HPDE6-E6E7 (cell line): ENCODE measurements around the gene MIDN.

ENCODE experiments used
- DNase-seq: peaks from one replicate; pipeline ENCODE4 v3.0.0; 2011; ENCODE audit warnings: missing footprints; ENCODE audit errors: extremely low spot score

The MIDN gene

GRCh38 chr19:1232652-1233072 lies 15.7 kb upstream of the MIDN start:
- no peak for DNase-seq

- DNase-seq, result no peak
Measured at GRCh38 chr19:1233115-1233667, 15.2 kb upstream of the MIDN start.

DNA sequence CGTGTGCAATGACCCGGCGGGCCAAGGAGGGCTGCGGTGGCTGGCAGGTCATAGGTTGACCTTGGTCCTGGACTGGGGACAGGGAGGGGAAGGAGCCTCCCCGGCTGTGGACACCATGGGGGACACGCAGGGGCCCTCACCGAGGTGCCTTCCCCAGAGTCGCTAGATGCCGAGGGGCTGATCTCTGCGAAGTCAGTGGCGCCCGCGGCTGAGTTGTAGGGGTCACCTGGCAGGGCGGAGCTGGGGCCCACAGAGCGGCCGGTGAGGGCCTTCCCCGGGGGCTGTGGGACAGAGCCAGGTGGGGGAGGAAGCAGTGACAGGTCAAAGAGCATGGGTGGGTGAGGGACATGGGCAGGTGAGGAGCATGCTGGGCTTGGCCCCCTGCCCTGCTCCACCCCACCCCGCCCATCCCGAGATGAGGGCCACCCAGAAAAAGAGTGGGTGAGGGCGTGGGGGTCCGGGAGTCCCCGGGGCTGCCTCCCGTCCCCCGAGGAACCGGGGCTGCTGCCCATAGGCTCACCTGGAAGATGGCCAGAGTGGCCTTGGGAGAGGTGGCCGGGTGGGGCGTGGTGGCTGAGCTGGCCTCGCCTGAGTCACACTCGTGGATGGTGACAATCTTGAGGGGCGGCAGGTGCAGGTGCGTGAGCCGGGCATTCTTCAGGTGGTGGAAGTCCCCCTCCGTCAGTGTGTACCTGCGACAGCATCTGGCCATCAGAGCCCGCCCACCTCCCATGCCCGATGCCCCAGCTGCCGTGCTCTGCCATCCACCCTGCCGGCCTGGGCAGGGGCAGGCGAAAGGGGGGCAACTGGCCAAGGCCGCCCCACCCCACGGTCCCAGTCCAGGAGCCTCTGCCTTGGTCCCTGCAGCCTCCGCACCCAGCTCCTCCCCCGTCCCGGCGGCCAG lies 14.1 kb upstream of the MIDN start:
- DNase-seq, result no peak

DNA sequence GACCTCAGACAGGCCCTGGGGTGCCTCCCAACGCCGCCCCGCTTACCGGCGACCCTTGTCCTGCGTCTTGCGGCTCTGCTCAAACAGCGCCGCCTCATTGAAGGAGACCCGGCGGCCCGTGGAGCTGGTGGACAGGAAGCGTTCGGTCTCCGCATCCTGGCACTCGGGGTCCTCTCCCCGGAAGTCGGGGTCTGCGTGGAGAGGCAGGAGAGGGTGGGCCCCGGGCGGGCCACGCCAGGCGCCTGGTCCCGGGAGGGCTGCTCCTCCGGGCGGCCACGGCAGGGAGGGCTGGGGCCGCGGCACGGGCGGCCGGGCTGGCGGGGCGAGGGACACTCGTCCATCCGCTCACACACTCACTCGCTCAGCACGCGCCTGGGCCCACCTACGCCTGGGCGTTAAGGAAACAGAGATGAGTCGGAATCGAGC lies 13.4 kb upstream of the MIDN start:
- no peak for DNase-seq

- DNase-seq, result no peak
Measured at GRCh38 chr19:1235625-1236538, 12.5 kb upstream of the MIDN start.

- DNase-seq, result no peak
Measured at GRCh38 chr19:1236576-1236975, 11.8 kb upstream of the MIDN start.

DNA sequence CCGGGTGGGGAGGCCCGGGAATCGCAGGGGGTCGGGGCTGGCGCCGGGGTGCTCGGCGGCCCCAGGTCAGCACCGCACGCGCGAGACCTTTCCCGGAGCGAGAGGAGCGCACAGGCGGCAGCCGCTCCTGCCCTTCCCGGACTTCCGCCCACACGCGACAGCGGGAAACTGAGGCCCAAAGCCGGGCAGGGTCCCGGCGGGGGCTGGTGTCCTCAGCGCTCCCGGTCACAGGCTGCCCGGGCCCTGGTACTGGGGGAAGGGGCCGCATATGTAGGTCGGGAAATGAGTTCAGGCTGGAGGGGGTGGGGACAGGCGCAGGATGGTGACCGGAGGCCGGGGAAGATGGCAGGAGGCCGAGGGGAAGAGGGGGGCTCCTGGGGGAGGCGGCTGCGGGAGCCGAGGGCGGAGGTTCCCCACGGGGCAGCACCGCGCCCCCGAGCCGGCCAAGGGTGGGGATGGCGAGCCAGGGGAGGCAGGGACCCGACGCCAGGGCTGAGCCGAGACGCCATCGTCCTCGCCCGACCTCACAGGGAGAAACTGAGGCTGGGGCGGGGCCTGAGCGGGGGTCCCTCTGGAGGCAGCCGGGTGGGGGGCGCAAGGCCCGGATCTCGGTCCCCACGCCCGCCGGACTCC lies 11.2 kb upstream of the MIDN start:
- no peak for DNase-seq

DNA sequence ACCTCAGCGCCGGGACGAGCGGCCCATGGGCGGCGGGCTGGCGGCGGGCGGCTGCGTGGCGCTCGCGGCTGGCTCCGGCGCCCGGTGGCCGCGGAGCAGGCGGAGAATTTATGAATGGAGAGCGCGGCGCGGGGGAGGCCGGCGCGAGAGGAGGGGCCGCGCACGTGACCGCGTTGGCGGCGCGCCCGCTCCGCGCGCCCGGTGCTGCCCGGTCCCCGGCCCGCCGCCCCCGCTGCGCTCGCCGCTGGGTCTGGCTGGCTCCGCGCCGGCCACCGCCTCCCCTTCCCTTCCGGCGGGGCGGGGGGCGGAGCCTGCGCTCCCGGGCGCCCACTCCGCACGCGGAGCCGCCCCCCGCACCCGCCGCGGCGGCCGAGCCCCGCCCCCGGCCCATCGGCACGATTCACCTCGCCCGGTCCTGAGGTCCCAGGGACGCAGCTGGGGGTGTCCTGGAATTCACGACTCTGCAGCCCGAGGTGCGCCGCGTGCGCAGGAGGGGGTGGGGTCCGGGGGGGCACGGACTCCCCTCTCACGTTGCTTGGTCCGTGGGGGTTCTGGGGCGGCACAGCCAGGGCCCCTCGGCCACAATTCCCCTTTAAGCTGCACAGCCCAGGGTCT lies 10.5 kb upstream of the MIDN start, which contains the start of gene CBARP:
Gene CBARP, minus strand, starts transcription at position 252 of the 615 bp plus-strand sequence. CDS start 1,905 bp downstream, outside the sequence.
- DNase-seq, result no peak

- no peak for DNase-seq
Measured at GRCh38 chr19:1238369-1239303, 9.7 kb upstream of the MIDN start.

GRCh38 chr19:1239420-1239795 lies 9.0 kb upstream of the MIDN start:
- DNase-seq, result no peak

DNA sequence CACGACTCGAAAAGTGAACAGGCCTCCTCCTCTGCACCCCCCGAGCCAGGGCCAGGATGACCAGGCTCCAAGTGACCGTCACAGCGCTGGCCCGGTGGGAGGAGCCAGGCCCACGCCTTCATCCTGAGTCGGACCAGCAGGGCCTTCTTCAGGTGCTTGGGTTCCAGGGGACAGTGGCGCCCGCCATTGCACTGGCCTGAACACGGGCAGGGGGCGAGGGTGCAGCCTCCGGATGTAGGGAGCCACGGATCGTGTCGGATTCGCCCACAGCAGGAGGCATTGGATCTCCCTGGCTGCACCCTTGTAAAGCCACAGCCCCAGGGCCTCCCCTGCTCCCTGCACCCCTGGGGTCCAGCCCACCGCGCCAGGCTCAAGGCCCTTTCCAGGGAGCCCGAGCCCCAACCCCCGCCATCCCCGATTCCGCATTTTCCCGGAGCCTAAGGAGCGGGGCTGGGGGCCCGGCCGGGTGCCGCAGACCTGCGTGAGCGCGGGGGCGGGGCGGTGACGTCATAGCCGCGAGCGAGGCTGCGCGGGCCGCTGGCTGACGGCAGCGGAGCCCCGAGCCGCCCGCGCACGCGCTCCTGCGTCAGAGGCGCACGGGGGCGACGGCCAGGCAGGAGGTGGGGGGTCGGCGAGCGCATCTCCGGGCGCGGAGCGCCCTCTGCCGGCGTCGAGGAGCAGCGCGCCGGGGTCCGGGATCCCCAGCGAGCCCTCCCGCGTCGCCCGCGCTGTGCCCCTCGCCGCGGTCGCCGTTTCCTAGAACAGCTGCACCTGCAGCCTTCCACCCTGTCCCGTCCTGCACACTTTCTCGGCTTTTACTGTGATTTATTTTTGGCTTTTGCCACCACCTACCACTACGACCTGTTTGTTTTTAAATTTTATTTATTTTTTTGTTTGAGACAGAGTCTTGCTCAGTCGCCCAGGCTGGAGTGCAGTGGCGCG lies 8.3 kb upstream of the MIDN start:
- no peak for DNase-seq

GRCh38 chr19:1240925-1241324 lies 7.5 kb upstream of the MIDN start:
- DNase-seq, result no peak

GRCh38 chr19:1241417-1242095 lies 6.8 kb upstream of the MIDN start, which contains the start of gene ATP5F1D:
Gene ATP5F1D, plus strand, starts transcription at chr19:1241751. Its CDS starts 100 bp downstream, at chr19:1241851.
- DNase-seq, result peak; percentile 95

DNA sequence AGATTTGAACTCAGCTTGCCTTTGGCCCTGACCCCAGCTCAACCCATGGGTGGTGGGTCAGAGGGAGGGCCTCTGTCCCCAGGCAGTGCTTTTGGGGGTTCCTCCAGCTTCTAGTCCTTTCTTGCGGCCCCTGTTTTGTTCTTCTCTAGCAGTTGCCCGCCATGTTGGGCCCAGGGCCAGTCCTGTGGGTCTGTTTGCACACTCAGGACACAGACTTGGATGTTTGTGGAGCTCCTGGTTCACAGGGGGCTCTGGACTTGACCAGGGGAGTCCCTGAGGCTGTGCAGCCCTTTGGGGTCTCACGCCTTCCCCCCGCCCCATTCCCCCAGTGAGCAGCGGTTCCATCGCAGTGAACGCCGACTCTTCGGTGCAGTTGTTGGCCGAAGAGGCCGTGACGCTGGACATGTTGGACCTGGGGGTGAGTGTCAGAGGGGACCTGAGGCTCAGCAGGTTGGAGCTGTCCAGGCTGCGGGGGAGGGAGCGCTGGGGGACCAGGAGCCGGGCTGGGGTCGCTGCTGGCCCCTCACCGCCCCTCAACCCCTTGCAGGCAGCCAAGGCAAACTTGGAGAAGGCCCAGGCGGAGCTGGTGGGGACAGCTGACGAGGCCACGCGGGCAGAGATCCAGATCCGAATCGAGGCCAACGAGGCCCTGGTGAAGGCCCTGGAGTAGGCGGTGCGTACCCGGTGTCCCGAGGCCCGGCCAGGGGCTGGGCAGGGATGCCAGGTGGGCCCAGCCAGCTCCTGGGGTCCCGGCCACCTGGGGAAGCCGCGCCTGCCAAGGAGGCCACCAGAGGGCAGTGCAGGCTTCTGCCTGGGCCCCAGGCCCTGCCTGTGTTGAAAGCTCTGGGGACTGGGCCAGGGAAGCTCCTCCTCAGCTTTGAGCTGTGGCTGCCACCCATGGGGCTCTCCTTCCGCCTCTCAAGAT lies 4.4 kb upstream of the MIDN start:
- no peak for DNase-seq

DNA sequence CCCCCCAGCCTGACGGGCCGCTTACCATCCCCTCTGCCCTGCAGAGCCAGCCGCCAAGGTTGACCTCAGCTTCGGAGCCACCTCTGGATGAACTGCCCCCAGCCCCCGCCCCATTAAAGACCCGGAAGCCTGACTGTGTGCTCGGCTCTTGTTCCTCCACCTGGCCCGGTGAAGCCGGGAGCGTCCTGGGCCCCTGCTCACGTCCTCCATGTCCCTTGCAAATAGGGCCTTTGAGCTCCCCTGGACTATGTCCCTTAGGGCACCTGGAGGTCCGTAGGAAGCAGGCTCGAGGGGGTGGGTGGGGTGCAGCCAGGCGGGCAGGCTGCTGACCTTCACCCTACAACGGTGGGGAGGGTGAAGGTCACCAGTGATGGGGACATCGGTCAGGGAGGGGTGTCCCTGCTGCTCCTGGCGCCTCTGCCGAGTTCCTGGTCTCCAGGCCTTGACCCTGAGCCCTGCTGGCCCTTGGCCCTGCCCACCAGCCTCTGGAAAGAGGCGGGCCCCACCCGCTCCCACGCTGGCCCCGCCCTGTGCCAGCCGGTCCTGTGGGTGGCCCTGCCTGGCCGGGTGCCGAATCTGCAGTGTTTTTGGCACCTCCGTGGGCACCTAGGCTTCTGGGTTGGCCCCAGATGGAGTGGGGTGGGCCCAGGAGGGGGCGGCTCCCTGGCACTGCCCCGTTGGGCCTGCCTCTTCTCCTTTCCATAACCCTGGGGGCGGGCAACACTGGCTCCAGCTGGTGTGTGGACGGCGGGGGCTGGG lies 3.5 kb upstream of the MIDN start:
- DNase-seq, result no peak

GRCh38 chr19:1245494-1246264 lies 2.7 kb upstream of the MIDN start:
- DNase-seq, result no peak
